C4-2B (cell line): ENCODE data around the gene TCEAL7.

ENCODE experiments used
- H3K27ac ChIP-seq: fragments of 450-650 bp; 2 replicates; pipeline ENCODE4 v1.5.1; 2017
- CTCF ChIP-seq: fragments of 450-650 bp; conservative IDR thresholded peaks from 2 replicates; pipeline ENCODE4 v1.5.1; 2017; ENCODE audit warnings: mild to moderate bottlenecking
- ZFX ChIP-seq: fragments of 450-650 bp; IDR thresholded peaks from 2 replicates; pipeline ENCODE4 v1.6.1; 2017

The TCEAL7 gene

GRCh38 chrX:103330681-103331288 is 746 bp downstream of the TCEAL7 start:
- no peak for TF ChIP-seq CTCF
- no peak for TF ChIP-seq ZFX
- no peak overlapping the region for H3K27ac ChIP-seq

- TF ChIP-seq CTCF (no peak), ZFX (no peak)
These were observed 8.6 kb downstream of the TCEAL7 start for GRCh38 chrX:103338663-103339062.

GRCh38 chrX:103343105-103343504 is 13.1 kb downstream of the TCEAL7 start:
- no peak overlapping the region for H3K27ac ChIP-seq
- TF ChIP-seq CTCF (peak; percentile 67), ZFX (no peak)

More at GRCh38 chrX:103338663-103339062, 8.6 kb downstream of the TCEAL7 start:
- no peak overlapping the region for H3K27ac ChIP-seq

GRCh38 chrX:103344606-103345005 is 14.6 kb downstream of the TCEAL7 start:
- no peak for TF ChIP-seq CTCF
- TF ChIP-seq ZFX, result no peak
- H3K27ac ChIP-seq, result no peak overlapping the region

- H3K27ac ChIP-seq, result no peak overlapping the region
- TF ChIP-seq ZFX, result no peak
- TF ChIP-seq CTCF, result no peak
These were observed 17.8 kb downstream of the TCEAL7 start for GRCh38 chrX:103347682-103348397.

- no peak for TF ChIP-seq ZFX
- no peak for TF ChIP-seq CTCF
- peak within 1 kb of the TSS; percentile 74 for H3K27ac ChIP-seq
These were observed 26.2 kb downstream of the TCEAL7 start, which contains the start of gene TCEAL9 for GRCh38 chrX:103356130-103356798. TCEAL9 (plus strand) TSS chrX:103356506; CDS start chrX:103357685, 1,179 bp downstream.

GRCh38 chrX:103356858-103357257 is 26.8 kb downstream of the TCEAL7 start:
- no peak for TF ChIP-seq CTCF
- TF ChIP-seq ZFX, result no peak
- H3K27ac ChIP-seq, result peak overlapping the region; percentile 74
